HepG2 (cell line): ENCODE data around the gene SLA2. TPM values are rescaled to one million over a fixed set of nuclear protein-coding genes. Genes with fewer than 3 reads are reported as not detected.
A peak's percentile ranks its signal among the peaks of the same experiment; 100 is the strongest.

Experiments used
- ARHGAP35 ChIP-seq: sonication (generic); formaldehyde crosslinking; IDR thresholded peaks from 2 replicates; pipeline ENCODE4 v1.9.0; 2022; ENCODE audit warnings: mild to moderate bottlenecking, inconsistent platforms, moderate library complexity, missing genetic modification reagents, borderline replicate concordance
- ASH2L ChIP-seq: fragments of 300-600, 200-600 bp; sonication (generic); IDR thresholded peaks from 2 replicates; pipeline ENCODE4 v1.7.0; 2017; ENCODE audit warnings: low read depth, mild to moderate bottlenecking, moderate library complexity, mixed read lengths, low read length; ENCODE audit not compliant: insufficient read length
- EP300 ChIP-seq, 3 experiments: sonication (generic) in 1 of 3; formaldehyde crosslinking in 1 of 3; IDR thresholded peaks; 2 replicates each; pipeline versions ENCODE4 v1.5.1 to v1.6.1; 2011 to 2020; ENCODE audit warnings: low read depth in 2 of 3, low read length in 2 of 3, borderline replicate concordance in 1 of 3, improper control_type of control experiment in 1 of 3, mild to moderate bottlenecking in 1 of 3, missing genetic modification reagents in 1 of 3, moderate library complexity in 1 of 3
- ETV5 ChIP-seq: IDR thresholded peaks from 2 replicates; pipeline ENCODE4 v1.6.1; 2018; ENCODE audit warnings: missing biosample characterization, missing genetic modification reagents, inconsistent platforms, borderline replicate concordance
- FOXM1 ChIP-seq: sonication (generic); formaldehyde crosslinking; IDR thresholded peaks from 2 replicates; pipeline ENCODE4 v1.5.0; 2020; ENCODE audit warnings: missing genetic modification reagents
- FOXP1 ChIP-seq, 2 experiments: fragments of 450-650 bp in 1 of 2; IDR thresholded peaks; 2 replicates each; pipeline ENCODE4 v1.6.1; 2017 to 2018; ENCODE audit warnings: antibody characterized with exemption in 1 of 2
- IKZF5 ChIP-seq: IDR thresholded peaks from 2 replicates; pipeline ENCODE4 v1.6.1; 2018; ENCODE audit warnings: missing genetic modification reagents, mild to moderate bottlenecking, missing compliant biosample characterization
- KLF16 ChIP-seq, 2 experiments: sonication (generic) in 1 of 2; formaldehyde crosslinking in 1 of 2; IDR thresholded peaks; 2 replicates each; pipeline versions ENCODE4 v1.6.1 to v1.8.0; 2016 to 2023; ENCODE audit warnings: missing genetic modification reagents in 2 of 2, missing compliant biosample characterization in 1 of 2
- PITX1 ChIP-seq: sonication (generic); formaldehyde crosslinking; IDR thresholded peaks from 2 replicates; pipeline ENCODE4 v1.5.1; 2020; ENCODE audit warnings: mild to moderate bottlenecking, missing genetic modification reagents
- SRY ChIP-seq: sonication (generic); formaldehyde crosslinking; IDR thresholded peaks from 2 replicates; pipeline ENCODE4 v1.8.0; 2022; ENCODE audit warnings: mild to moderate bottlenecking, missing genetic modification reagents
- SSRP1 ChIP-seq: IDR thresholded peaks from 2 replicates; pipeline ENCODE4 v1.6.1; 2016; ENCODE audit warnings: control low read depth
- SUZ12 ChIP-seq: fragments of 150-350 bp; IDR thresholded peaks from 2 replicates; pipeline ENCODE4 v1.6.1; 2014; ENCODE audit warnings: low read depth, low read length
- TARDBP ChIP-seq: sonication (generic); formaldehyde crosslinking; IDR thresholded peaks from 2 replicates; pipeline ENCODE4 v1.8.0; 2022; ENCODE audit warnings: mild to moderate bottlenecking, missing genetic modification reagents
- TGIF2 ChIP-seq: IDR thresholded peaks from 2 replicates; pipeline ENCODE4 v1.6.1; 2016; ENCODE audit warnings: control low read depth, missing compliant biosample characterization
- ZBTB37 ChIP-seq: sonication (generic); formaldehyde crosslinking; IDR thresholded peaks from 2 replicates; pipeline ENCODE4 v1.4.0; 2020; ENCODE audit warnings: mild to moderate bottlenecking, missing genetic modification reagents
- ZC3H4 ChIP-seq: sonication (generic); formaldehyde crosslinking; IDR thresholded peaks from 2 replicates; pipeline ENCODE4 v1.4.0; 2020; ENCODE audit warnings: missing genetic modification reagents, borderline replicate concordance
- ZKSCAN8 ChIP-seq: IDR thresholded peaks from 2 replicates; pipeline ENCODE4 v1.6.1; 2016; ENCODE audit warnings: borderline replicate concordance, missing genetic modification reagents, missing compliant biosample characterization
- ZNF331 ChIP-seq: sonication (generic); formaldehyde crosslinking; IDR thresholded peaks from 2 replicates; pipeline ENCODE4 v1.4.0; 2020; ENCODE audit warnings: missing genetic modification reagents
- ZNF343 ChIP-seq: sonication (generic); formaldehyde crosslinking; IDR thresholded peaks from 2 replicates; pipeline ENCODE4 v1.4.0; 2020; ENCODE audit warnings: mild to moderate bottlenecking, missing genetic modification reagents
- ZNF552 ChIP-seq: sonication (generic); formaldehyde crosslinking; IDR thresholded peaks from 2 replicates; pipeline ENCODE4 v1.9.0; 2022; ENCODE audit warnings: missing genetic modification reagents, mild to moderate bottlenecking, borderline replicate concordance
- ZNF572 ChIP-seq: sonication (generic); formaldehyde crosslinking; IDR thresholded peaks from 2 replicates; pipeline ENCODE4 v1.5.1; 2020; ENCODE audit warnings: mild to moderate bottlenecking, missing genetic modification reagents
- ZNF691 ChIP-seq: sonication (generic); formaldehyde crosslinking; IDR thresholded peaks from 2 replicates; pipeline ENCODE4 v1.4.0; 2020; ENCODE audit warnings: missing genetic modification reagents, low read depth, mild to moderate bottlenecking, borderline replicate concordance
- ZNF75D ChIP-seq: sonication (generic); formaldehyde crosslinking; IDR thresholded peaks from 2 replicates; pipeline ENCODE4 v1.8.1; 2023; ENCODE audit warnings: missing genetic modification reagents, mild to moderate bottlenecking, borderline replicate concordance
- ZNF800 ChIP-seq: sonication (generic); formaldehyde crosslinking; IDR thresholded peaks from 2 replicates; pipeline ENCODE4 v1.4.0; 2020; ENCODE audit warnings: missing genetic modification reagents
- polyA plus RNA-seq, 8 experiments: library from polyadenylated mRNA; depleted of rRNA in 3 of 8; stranded (reverse) in 7 of 8; unstranded in 1 of 8; fragments of >200 nt; fragmentation: Illumina TruSeq in 4 of 8; extraction: Trizol in 4 of 8; gene quantifications; 2 replicates each; pipeline versions ENCODE4 v1.2.1 to v1.2.3, GENCODE V29; 2011 to 2016; ENCODE audit warnings: low read depth in 4 of 8, missing spikeins in 1 of 8, mixed read lengths in 1 of 8; ENCODE audit not compliant: insufficient read depth in 1 of 8
- total RNA-seq, 5 experiments: library from RNA; depleted of rRNA; stranded (reverse); fragments of >200 nt; fragmentation: Illumina TruSeq; extraction: Trizol; gene quantifications; 2 replicates each; pipeline ENCODE4 v1.2.3, GENCODE V29; 2016; ENCODE audit warnings: low read depth in 1 of 5

Gene SLA2
- total and polyA plus RNA-seq, 2 of the 13 experiments (the other 11 are each of a cell fraction or from before 2014, with no cell fraction given), result 1.6 to 3.6 TPM

GRCh38 chr20:36573798-36574365 lies 72.1 kb downstream of the SLA2 start (continued):
- TF ChIP-seq EP300 (IDR thresholded peaks at IDR 0.05; ENCODE audit: low read depth in 2 of 2, low read length in 2 of 2) (no peak), EP300 (CRISPR knock-in tag; IDR thresholded peaks at IDR 0.05; ENCODE audit: borderline replicate concordance) (no peak), SRY (CRISPR knock-in tag) (no peak; the same call in 1 of the 2 replicates), TGIF2 (peak; percentile 50; the same call in 1 of the 2 replicates), ZNF552 (no peak), ASH2L (peak; percentile 34), ZBTB37 (CRISPR knock-in tag) (no peak), FOXM1 (CRISPR knock-in tag) (peak; percentile 86; the same call in 1 of the 2 replicates), ETV5 (peak; percentile 39; the same call in 1 of the 2 replicates), IKZF5 (0 out of 2 replicates have a peak, but pooled peaks have one; percentile 9), KLF16 (CRISPR knock-in tag; IDR thresholded peaks at IDR 0.05) (no peak; a peak in 1 of 4 replicates), ZNF800 (CRISPR knock-in tag) (0 out of 2 replicates have a peak, but pooled peaks have one; percentile 16), ZNF572 (peak; percentile 54; the same call in 1 of the 2 replicates), ZNF691 (peak; percentile 59; the same call in 1 of the 2 replicates), ZNF343 (CRISPR knock-in tag) (no peak), FOXP1 (IDR thresholded peaks at IDR 0.05) (no peak), FOXP1 (CRISPR knock-in tag; IDR thresholded peaks at IDR 0.05) (0 out of 2 replicates have a peak, but pooled peaks have one; percentile 11), ZC3H4 (CRISPR knock-in tag) (peak; percentile 83; the same call in 1 of the 2 replicates), PITX1 (no peak), TARDBP (CRISPR knock-in tag) (0 out of 2 replicates have a peak, but pooled peaks have one; percentile 38), ZNF331 (CRISPR knock-in tag) (0 out of 2 replicates have a peak, but pooled peaks have one; percentile 20), ZNF75D (CRISPR knock-in tag) (no peak), ZKSCAN8 (CRISPR knock-in tag) (no peak), ARHGAP35 (CRISPR knock-in tag) (0 out of 2 replicates have a peak, but pooled peaks have one; percentile 54), SUZ12 (no peak), SSRP1 (CRISPR knock-in tag) (peak; percentile 12; the same call in 1 of the 2 replicates)
